ENCODE measurements around the gene CUL7.

Gene CUL7

DNA sequence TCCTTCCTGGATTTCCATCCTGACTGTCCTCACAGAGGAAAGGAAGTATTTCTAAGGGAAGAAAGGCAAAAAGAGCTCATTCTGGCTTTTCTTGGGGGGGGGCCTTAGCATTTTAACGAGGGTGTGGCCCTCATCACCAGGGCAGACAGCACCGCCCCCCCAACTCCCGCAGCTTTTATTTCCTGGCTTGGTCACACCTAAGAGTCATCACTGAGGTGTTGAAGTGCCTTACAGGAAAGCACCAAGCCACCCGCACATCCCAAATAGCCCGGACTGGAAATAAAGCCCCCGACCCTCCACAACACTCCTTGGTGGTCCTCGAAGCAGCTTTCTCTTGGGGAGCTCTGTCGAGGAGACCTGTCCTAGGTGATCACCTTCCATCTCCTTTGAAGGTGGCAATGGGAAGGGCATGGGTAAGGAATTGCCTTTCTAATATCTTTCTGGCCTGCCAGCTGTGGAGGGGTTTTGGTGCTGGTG, 23.7 kb upstream of the CUL7 start:
- H3K4me1 ChIP-seq (ENCODE audit: control insufficient read depth, insufficient read depth, low read length), result peaks cover 18% of the 10 kb centered on the region
- H3K27me3 ChIP-seq (ENCODE audit: control insufficient read depth in 1 of 2, insufficient read depth in 2 of 2, low read length in 2 of 2), result peaks cover 12 to 26% of the 10 kb centered on the region in 2 donors
- H3K27ac ChIP-seq (ENCODE audit: low read length), result no peak overlapping the region
- H3K4me3 ChIP-seq (ENCODE audit: low read length in 2 of 2), result peak overlapping the region; percentile 35 to 68
- H3K36me3 ChIP-seq (ENCODE audit: control insufficient read depth in 2 of 2, insufficient read depth in 2 of 2, low read length in 2 of 2), result peaks cover 0 to 13% of the 10 kb centered on the region in 2 donors
- no peak overlapping the region for H3K9ac ChIP-seq (ENCODE audit: low read length in 2 of 2)
- H3K9me3 ChIP-seq (ENCODE audit: control insufficient read depth in 2 of 2, low read length in 2 of 2), result no peaks in the 10 kb centered on the region

DNA sequence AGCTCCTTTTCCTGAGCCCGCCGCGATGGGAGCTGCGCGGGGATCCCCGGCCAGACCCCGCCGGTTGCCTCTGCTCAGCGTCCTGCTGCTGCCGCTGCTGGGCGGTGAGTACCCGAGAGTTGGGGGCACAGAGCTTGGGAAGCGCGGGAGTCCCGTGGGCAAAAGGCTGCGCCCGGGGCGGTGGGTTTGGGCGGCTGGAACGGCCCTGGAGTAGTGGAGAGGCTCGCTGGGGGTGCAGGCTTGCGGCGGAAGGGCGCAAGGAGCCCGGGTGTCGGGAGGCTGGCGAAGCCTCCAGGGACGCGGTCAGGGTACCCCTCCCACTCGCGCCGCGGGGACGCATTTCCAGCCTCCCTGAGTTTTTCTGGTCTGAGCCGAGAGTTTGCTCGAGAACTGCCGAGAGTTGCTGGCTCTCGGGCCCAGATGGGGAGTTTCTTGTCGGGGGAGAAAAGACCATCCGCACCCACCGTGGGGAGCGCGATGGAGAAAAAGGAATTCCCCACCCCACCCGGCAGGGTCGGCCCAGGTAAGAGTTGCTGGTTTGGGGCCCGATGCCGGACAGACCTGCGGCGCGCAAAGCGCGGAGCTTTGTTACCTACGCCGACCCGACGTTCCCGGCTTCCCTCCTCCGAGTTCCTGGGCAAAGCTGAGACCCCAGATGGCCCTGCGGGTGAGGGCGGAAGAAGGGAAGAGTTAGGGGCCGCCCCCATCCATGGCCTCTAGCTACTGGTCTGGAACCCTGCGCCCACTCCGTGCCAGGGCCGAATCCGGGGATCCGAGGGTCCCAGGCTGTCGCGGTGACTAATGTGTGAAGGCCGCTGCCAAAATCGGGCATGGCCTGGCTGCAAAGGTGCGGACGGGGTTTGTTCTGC, 23.0 kb upstream of the CUL7 start:
- Histone ChIP-seq H3K36me3 (ENCODE audit: control insufficient read depth in 2 of 2, insufficient read depth in 2 of 2, low read length in 2 of 2) (peaks cover 3 to 17% of the 10 kb centered on the region in 2 donors), H3K9me3 (ENCODE audit: control insufficient read depth in 2 of 2, low read length in 2 of 2) (no peaks in the 10 kb centered on the region), H3K27ac (ENCODE audit: low read length) (no peak overlapping the region), H3K4me1 (ENCODE audit: control insufficient read depth, insufficient read depth, low read length) (peaks cover 18% of the 10 kb centered on the region), H3K9ac (ENCODE audit: low read length in 2 of 2) (no peak overlapping the region), H3K27me3 (ENCODE audit: control insufficient read depth in 1 of 2, insufficient read depth in 2 of 2, low read length in 2 of 2) (peaks cover 12 to 26% of the 10 kb centered on the region in 2 donors), H3K4me3 (ENCODE audit: low read length in 2 of 2) (peak overlapping the region; percentile 35 to 68)

DNA sequence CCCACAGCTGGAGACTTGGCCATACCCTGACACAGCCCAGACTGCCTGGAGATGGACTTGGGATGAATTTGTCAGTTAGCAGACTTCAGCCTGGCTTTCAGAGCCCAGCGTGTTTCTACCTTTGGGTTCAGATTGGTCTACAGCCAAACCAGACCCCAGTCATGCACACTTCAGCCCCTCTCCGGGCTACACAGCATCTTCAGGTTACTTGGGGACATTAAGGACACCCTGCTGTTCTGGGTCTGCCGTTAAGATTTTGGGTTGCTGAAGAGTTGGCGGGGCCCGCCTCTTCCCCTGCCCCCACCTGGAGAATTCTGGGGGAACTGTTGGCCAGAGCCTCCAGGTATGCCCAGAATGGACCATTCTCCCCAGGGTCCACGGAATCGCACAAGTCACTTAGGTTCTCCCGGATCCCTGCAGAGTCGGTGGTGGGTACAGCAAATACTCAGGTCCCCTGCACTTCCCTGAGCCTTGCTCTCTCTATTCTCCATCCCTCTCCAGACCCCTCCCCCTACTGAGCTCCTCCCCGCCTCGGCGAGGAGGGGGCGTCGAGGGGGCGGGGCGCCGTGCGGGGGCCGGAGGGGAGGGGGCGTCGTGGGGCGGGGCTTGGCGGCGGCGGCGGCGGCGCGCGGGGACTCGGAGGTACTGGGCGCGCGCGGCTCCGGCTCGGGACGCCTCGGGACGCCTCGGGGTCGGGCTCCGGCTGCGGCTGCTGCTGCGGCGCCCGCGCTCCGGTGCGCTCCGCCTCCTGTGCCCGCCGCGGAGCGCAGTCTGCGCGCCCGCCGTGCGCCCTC, 22.2 kb upstream of the CUL7 start, which contains the start of gene PTK7:
TSS of gene PTK7 (plus strand) at position 645 of the 794 bp plus-strand sequence. CDS start 175 bp downstream, outside the sequence.
- Histone ChIP-seq H3K9me3 (ENCODE audit: control insufficient read depth in 2 of 2, low read length in 2 of 2) (no peaks in the 10 kb centered on the region), H3K9ac (ENCODE audit: low read length in 2 of 2) (no peak within 1 kb of the TSS), H3K4me3 (ENCODE audit: low read length in 2 of 2) (peak within 1 kb of the TSS; percentile 35 to 68), H3K27me3 (ENCODE audit: control insufficient read depth in 1 of 2, insufficient read depth in 2 of 2, low read length in 2 of 2) (peaks cover 12 to 26% of the 10 kb centered on the region in 2 donors), H3K4me1 (ENCODE audit: control insufficient read depth, insufficient read depth, low read length) (peaks cover 18% of the 10 kb centered on the region), H3K36me3 (ENCODE audit: control insufficient read depth in 2 of 2, insufficient read depth in 2 of 2, low read length in 2 of 2) (peaks cover 9 to 21% of the 10 kb centered on the region in 2 donors), H3K27ac (ENCODE audit: low read length) (no peak within 1 kb of the TSS)

DNA sequence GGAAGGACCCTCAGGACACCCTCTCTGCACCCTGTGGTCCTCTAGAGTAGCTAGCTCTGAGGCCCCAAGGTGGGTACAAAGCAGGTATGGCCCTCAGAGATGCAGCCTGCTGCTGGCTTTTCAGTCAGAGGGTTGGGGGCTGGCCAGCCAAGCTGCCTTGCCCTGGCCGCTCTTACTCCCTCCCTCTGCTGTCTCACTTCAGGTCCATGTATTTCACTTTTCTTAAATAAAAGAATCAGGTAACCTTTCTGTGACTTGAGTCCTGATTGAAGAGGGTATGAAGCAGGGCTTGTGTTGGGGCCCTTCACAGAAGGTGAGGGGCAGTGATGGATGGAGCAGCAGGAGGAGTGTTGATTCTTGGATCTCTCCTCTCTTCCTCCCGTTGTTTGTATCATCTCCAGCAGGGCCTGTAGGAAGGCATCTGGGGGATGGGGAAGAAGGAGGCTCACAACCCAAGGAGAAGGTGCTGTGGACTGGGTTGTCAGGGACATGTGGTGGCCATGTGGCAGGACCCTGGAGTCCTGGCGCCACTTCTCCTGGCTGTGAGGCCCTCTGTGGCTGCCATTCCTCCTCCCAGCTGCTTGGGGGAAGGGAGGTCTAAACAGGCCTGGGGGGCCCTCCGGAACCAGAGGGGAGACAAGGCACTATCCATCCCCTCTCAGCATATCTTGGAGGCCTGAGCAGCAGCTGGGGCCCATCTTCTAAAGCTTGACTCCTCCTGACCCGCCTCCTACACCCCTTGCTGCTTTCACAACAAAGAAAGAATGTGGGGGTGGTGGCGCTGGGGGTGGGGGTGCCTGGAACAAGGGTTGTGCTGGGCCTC, 21.4 kb upstream of the CUL7 start:
- H3K9ac ChIP-seq (ENCODE audit: low read length in 2 of 2), result no peak overlapping the region
- H3K36me3 ChIP-seq (ENCODE audit: control insufficient read depth in 2 of 2, insufficient read depth in 2 of 2, low read length in 2 of 2), result peaks cover 9 to 26% of the 10 kb centered on the region in 2 donors
- H3K4me1 ChIP-seq (ENCODE audit: control insufficient read depth, insufficient read depth, low read length), result peaks cover 18% of the 10 kb centered on the region
- H3K27ac ChIP-seq (ENCODE audit: low read length), result no peak overlapping the region
- peaks cover 12 to 26% of the 10 kb centered on the region in 2 donors for H3K27me3 ChIP-seq (ENCODE audit: control insufficient read depth in 1 of 2, insufficient read depth in 2 of 2, low read length in 2 of 2)
- no peak overlapping the region for H3K4me3 ChIP-seq (ENCODE audit: low read length in 2 of 2)
- H3K9me3 ChIP-seq (ENCODE audit: control insufficient read depth in 2 of 2, low read length in 2 of 2), result no peaks in the 10 kb centered on the region

DNA sequence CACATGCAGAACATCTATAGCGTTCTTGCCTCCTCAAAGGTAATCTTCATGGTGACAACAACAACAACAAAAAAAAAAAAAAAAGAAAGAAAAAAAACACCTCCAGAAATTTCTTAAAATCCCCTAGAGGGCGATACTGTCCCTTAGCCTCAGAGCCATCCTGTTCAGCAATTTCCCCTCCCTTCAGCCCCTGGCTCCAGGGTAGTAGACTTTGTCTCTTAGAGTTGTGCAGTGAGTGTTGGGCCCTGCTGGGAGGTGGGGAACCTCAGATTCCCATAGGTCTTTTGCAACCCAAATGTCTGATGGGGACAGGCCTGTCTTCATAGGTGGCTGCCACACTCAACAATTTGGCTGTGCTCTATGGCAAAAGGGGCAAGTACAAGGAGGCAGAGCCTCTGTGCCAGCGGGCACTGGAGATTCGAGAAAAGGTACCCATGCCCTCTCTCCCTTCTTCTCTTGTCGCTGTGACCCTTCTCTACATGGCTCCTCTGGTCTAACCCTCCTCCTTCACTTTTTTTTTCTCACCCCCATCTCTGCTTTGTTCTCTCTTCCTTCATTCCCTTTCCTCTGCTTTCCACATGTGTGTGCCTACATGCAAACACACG, 16.5 kb upstream of the CUL7 start:
- Histone ChIP-seq H3K4me3 (ENCODE audit: low read length in 2 of 2) (no peak overlapping the region), H3K9me3 (ENCODE audit: control insufficient read depth in 2 of 2, low read length in 2 of 2) (no peaks in the 10 kb centered on the region), H3K9ac (ENCODE audit: low read length in 2 of 2) (no peak overlapping the region), H3K4me1 (ENCODE audit: control insufficient read depth, insufficient read depth, low read length) (no peaks in the 10 kb centered on the region), H3K36me3 (ENCODE audit: control insufficient read depth in 2 of 2, insufficient read depth in 2 of 2, low read length in 2 of 2) (peaks cover 25 to 41% of the 10 kb centered on the region in 2 donors), H3K27me3 (ENCODE audit: control insufficient read depth in 1 of 2, insufficient read depth in 2 of 2, low read length in 2 of 2) (peaks cover 0 to 1% of the 10 kb centered on the region in 2 donors), H3K27ac (ENCODE audit: low read length) (no peak overlapping the region)

DNA sequence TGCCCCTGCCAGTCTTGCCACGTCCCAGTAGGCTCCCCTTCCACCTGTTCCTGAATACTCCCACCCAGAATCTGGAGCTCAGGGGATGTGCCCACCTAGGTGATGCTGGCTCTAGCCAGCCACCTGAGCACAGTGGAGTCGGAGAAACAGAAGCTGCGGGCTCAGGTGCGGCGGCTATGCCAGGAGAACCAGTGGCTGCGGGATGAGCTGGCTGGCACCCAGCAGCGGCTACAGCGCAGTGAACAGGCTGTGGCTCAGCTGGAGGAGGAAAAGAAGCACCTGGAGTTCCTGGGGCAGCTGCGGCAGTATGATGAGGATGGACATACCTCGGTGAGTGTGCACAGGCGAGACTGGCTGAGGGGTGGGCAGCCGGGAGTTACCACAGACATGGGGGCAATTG, 9.2 kb upstream of the CUL7 start:
- Histone ChIP-seq H3K27me3 (ENCODE audit: control insufficient read depth in 1 of 2, insufficient read depth in 2 of 2, low read length in 2 of 2) (no peaks in the 10 kb centered on the region), H3K4me3 (ENCODE audit: low read length in 2 of 2) (no peak overlapping the region), H3K9me3 (ENCODE audit: control insufficient read depth in 2 of 2, low read length in 2 of 2) (no peaks in the 10 kb centered on the region), H3K4me1 (ENCODE audit: control insufficient read depth, insufficient read depth, low read length) (peaks cover 25% of the 10 kb centered on the region), H3K9ac (ENCODE audit: low read length in 2 of 2) (no peak overlapping the region), H3K36me3 (ENCODE audit: control insufficient read depth in 2 of 2, insufficient read depth in 2 of 2, low read length in 2 of 2) (peaks cover 23 to 25% of the 10 kb centered on the region in 2 donors), H3K27ac (ENCODE audit: low read length) (no peak overlapping the region)

DNA sequence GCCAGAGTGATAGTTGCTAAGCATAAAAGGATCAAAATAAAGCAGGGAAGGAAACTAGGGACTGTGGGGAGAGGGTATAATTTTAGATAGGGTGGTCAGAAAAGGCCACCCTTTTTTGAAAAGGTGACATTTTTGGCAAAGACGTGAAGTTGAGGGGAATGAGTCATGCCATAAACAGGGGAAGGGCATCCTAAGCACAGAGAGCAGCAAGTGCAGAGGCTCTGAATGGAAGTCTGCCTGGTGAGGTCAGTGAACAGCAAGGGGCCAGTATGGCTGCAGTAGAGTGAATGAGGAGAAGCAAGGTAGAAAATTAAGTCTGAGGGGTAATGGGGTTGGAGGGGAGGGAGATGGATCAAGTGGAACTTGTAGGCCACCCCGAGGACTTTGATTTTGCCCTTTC, 8.2 kb upstream of the CUL7 start:
- no peaks in the 10 kb centered on the region for H3K27me3 ChIP-seq (ENCODE audit: control insufficient read depth in 1 of 2, insufficient read depth in 2 of 2, low read length in 2 of 2)
- H3K9ac ChIP-seq (ENCODE audit: low read length in 2 of 2), result no peak overlapping the region
- peaks cover 23 to 28% of the 10 kb centered on the region in 2 donors for H3K36me3 ChIP-seq (ENCODE audit: control insufficient read depth in 2 of 2, insufficient read depth in 2 of 2, low read length in 2 of 2)
- H3K4me1 ChIP-seq (ENCODE audit: control insufficient read depth, insufficient read depth, low read length), result peaks cover 25% of the 10 kb centered on the region
- H3K27ac ChIP-seq (ENCODE audit: low read length), result no peak overlapping the region
- H3K9me3 ChIP-seq (ENCODE audit: control insufficient read depth in 2 of 2, low read length in 2 of 2), result no peaks in the 10 kb centered on the region
- H3K4me3 ChIP-seq (ENCODE audit: low read length in 2 of 2), result no peak overlapping the region

DNA sequence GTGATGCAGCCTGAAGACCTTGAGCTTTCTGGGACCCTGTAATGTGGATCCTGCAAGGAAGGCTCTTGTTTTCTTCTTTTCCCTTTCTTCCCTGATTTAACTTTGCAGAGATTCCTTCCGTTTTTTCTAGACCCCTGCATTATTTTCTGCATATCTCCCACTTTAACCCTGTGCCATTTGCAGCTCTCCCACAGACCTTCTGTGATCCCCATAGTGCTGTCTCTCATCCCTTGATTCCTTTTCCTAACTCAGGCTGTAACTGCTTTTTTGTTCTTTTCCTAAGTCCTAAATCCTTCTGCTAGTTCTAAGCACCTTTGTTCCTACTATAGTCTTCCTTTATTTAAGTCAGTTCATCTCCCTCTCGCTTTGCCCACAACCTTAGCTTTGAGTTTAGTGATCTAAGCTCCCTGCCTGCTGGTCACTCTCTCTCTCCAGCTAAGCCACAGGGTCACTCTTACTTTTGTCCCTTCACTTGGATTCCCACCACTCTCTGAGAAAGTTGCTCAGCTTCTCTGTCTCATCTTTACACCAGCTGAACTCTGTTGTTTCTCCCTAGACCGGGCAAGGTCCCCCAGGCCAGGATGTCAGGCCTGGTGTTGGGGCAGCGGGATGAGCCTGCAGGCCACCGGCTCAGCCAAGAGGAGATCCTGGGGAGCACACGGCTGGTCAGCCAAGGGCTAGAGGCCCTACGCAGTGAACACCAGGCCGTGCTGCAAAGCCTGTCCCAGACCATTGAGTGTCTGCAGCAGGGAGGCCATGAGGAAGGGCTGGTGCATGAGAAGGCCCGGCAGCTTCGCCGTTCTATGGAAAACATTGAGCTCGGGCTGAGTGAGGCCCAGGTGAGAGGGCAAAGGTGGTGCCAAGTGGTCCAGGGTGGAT, 7.3 kb upstream of the CUL7 start:
- no peaks in the 10 kb centered on the region for H3K27me3 ChIP-seq (ENCODE audit: control insufficient read depth in 1 of 2, insufficient read depth in 2 of 2, low read length in 2 of 2)
- H3K27ac ChIP-seq (ENCODE audit: low read length), result no peak overlapping the region
- H3K4me3 ChIP-seq (ENCODE audit: low read length in 2 of 2), result peak overlapping the region; percentile 90 to 99
- H3K9ac ChIP-seq (ENCODE audit: low read length in 2 of 2), result peak overlapping the region in 1 of 2 donors; percentile 96
- peaks cover 25% of the 10 kb centered on the region for H3K4me1 ChIP-seq (ENCODE audit: control insufficient read depth, insufficient read depth, low read length)
- H3K36me3 ChIP-seq (ENCODE audit: control insufficient read depth in 2 of 2, insufficient read depth in 2 of 2, low read length in 2 of 2), result peaks cover 19 to 24% of the 10 kb centered on the region in 2 donors
- no peaks in the 10 kb centered on the region for H3K9me3 ChIP-seq (ENCODE audit: control insufficient read depth in 2 of 2, low read length in 2 of 2)

DNA sequence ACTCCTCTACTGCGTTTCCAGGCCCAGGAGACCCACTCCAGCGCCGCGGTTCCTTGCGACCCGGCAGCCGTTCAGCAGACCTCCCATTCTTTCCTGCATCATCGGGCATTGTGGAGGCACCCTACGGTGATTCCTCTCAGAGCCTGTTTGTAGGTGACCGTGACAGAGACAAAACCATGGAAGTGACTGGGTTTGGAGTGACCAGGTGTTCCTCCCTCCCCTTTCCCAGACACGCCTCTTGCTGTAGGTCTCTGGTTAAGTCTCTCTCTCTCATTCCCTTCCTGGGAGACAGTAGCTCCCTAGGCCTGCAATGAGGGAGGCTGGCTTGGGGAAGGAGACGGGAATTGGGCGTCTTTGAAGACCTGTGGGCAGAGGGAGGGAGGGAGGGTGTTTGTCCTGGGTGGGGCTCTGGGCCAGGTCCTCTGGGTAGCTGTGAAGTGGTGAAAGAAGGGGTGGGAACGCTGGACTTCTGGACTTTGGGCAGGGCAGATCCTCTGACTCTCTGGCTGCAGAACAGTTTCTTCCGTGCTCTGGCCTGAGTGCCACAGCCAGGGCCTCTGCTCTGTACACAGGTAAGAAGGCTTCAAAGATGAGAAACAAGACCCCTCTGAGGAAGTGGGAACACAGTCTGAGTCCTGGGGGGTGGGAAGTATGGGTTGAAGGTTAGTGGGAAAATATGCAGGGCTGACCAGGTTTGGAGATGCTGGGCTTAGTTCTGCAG, 6.5 kb upstream of the CUL7 start:
- Histone ChIP-seq H3K9me3 (ENCODE audit: control insufficient read depth in 2 of 2, low read length in 2 of 2) (no peaks in the 10 kb centered on the region), H3K27me3 (ENCODE audit: control insufficient read depth in 1 of 2, insufficient read depth in 2 of 2, low read length in 2 of 2) (no peaks in the 10 kb centered on the region), H3K9ac (ENCODE audit: low read length in 2 of 2) (peak overlapping the region; percentile 86 to 96), H3K27ac (ENCODE audit: low read length) (peak overlapping the region; percentile 86), H3K4me1 (ENCODE audit: control insufficient read depth, insufficient read depth, low read length) (peaks cover 25% of the 10 kb centered on the region), H3K36me3 (ENCODE audit: control insufficient read depth in 2 of 2, insufficient read depth in 2 of 2, low read length in 2 of 2) (peaks cover 19 to 25% of the 10 kb centered on the region in 2 donors), H3K4me3 (ENCODE audit: low read length in 2 of 2) (peak overlapping the region; percentile 90 to 99)

Data from stomach smooth muscle (tissue), 2 donors.